Gastroesophageal sphincter (tissue), 3 donors: ENCODE results near the gene BDH1.

Source experiments
- EP300 ChIP-seq: sonication (generic); formaldehyde crosslinking; IDR thresholded peaks from one replicate; pipeline ENCODE4 v1.6.1; 2017; ENCODE audit warnings: antibody characterized with exemption, mild to moderate bottlenecking
- POLR2A ChIP-seq, 2 donors: fragments of 450-650 bp; IDR thresholded peaks; one replicate each; pipeline ENCODE4 v1.6.1; 2017; ENCODE audit warnings: antibody characterized with exemption in 2 of 2, mild to moderate bottlenecking in 2 of 2, moderate library complexity in 1 of 2
- POLR2AphosphoS5 ChIP-seq: sonication (generic); formaldehyde crosslinking; IDR thresholded peaks from one replicate; pipeline ENCODE4 v1.6.1; 2017; ENCODE audit warnings: antibody characterized with exemption
- TF ChIP-seq, protein P1 (sequence below), 4 experiments: fragments of 200-600 bp in 2 of 4; fragments of 450-650 bp in 2 of 4; sonication (generic) in 1 of 4; IDR thresholded peaks; one replicate each; pipeline ENCODE4 v1.5.1; 2017 to 2019; ENCODE audit warnings: antibody characterized with exemption in 4 of 4, mild to moderate bottlenecking in 2 of 4, moderate library complexity in 2 of 4

DNA sequence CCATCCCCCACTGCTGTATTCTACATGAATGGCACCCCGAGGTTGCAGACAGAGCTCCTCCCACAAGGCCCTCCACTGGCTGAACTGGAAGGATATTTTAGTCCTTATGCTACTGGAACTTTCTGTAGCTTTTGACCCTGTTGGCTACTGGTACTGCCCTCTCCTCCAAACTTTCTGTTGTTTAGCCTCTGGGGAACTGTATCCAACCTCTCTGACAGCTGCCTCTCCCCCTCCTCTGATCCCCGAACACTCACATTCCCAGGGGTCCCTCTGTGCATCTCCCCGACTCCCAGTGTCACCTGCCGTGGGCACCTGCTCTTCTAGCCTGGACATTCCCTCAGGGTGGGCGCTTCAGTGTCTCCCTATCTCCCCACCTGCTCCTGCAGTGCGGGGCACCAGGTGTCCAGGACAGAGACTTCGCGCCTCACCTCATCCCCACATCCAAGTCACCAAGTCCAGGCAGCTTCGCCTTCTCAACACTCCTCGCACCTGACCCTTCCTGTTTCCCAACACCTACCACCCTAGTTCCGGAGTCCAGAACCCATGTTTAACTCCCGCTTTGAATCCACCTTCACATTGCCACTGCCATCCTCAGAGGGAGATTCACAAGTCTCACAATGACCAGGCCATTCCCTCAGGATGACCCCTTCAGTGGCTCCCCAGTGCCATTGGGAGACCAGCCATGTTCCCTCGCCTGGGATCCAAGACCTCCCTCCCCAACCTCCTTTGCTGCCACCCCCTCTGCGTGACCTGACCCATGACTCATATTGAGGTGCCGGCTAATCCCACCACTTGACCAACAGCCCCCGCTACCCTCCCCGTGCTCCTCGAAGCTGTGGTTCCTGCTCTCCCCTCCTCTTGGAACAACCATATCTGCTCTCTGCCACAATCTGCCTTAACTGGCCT, 34.2 kb downstream of the BDH1 start:
- TF ChIP-seq, protein P1, sequence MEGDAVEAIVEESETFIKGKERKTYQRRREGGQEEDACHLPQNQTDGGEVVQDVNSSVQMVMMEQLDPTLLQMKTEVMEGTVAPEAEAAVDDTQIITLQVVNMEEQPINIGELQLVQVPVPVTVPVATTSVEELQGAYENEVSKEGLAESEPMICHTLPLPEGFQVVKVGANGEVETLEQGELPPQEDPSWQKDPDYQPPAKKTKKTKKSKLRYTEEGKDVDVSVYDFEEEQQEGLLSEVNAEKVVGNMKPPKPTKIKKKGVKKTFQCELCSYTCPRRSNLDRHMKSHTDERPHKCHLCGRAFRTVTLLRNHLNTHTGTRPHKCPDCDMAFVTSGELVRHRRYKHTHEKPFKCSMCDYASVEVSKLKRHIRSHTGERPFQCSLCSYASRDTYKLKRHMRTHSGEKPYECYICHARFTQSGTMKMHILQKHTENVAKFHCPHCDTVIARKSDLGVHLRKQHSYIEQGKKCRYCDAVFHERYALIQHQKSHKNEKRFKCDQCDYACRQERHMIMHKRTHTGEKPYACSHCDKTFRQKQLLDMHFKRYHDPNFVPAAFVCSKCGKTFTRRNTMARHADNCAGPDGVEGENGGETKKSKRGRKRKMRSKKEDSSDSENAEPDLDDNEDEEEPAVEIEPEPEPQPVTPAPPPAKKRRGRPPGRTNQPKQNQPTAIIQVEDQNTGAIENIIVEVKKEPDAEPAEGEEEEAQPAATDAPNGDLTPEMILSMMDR (IDR thresholded peaks at IDR 0.05), result no peak
- TF ChIP-seq POLR2AphosphoS5 (no peak), POLR2A (IDR thresholded peaks at IDR 0.05) (no peak), EP300 (no peak)
